GM12891 (cell line): ENCODE data around the gene SDK1.

Experiments
- POLR2A ChIP-seq: IDR thresholded peaks from 2 replicates; pipeline ENCODE4 v1.6.1; 2011; ENCODE audit warnings: low read depth, low read length, control low read depth
- POLR2AphosphoS5 ChIP-seq: IDR thresholded peaks from 2 replicates; pipeline ENCODE4 v1.6.1; 2011; ENCODE audit warnings: low read depth, low read length, control low read depth
- SPI1 ChIP-seq: IDR thresholded peaks from 2 replicates; pipeline ENCODE4 v1.6.1; 2011; ENCODE audit warnings: low read depth, low read length, control low read depth
- TAF1 ChIP-seq: IDR thresholded peaks from 2 replicates; pipeline ENCODE4 v1.6.1; 2011; ENCODE audit warnings: low read depth, low read length, control low read depth

DNA sequence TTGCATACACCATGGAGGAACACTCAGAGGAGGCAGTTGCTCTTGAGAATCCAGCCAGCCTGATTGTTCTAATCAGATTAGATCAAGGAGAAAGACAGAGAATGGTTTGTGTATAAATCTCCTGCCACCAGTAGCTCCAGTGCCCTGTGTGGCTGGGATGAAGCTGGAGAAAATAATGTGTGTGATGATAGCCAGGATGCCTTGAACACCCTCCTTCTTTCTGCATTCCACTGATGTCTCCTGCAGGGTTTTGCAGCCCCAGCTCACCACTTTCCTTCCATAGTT is 766.4 kb downstream of the SDK1 start:
- TF ChIP-seq POLR2AphosphoS5 (no peak), POLR2A (no peak), TAF1 (no peak), SPI1 (no peak)
